NB4 (cell line): ENCODE data around the gene FUOM.

Source experiments
- POLR2A ChIP-seq: IDR thresholded peaks from 2 replicates; pipeline ENCODE4 v1.6.1; 2011; ENCODE audit warnings: mild to moderate bottlenecking; ENCODE audit not compliant: insufficient read length; ENCODE audit errors: extremely low read depth
- TF ChIP-seq, protein P1 (sequence below): IDR thresholded peaks from one replicate; pipeline ENCODE4 v1.5.1; 2012; ENCODE audit warnings: low read depth, low read length

DNA sequence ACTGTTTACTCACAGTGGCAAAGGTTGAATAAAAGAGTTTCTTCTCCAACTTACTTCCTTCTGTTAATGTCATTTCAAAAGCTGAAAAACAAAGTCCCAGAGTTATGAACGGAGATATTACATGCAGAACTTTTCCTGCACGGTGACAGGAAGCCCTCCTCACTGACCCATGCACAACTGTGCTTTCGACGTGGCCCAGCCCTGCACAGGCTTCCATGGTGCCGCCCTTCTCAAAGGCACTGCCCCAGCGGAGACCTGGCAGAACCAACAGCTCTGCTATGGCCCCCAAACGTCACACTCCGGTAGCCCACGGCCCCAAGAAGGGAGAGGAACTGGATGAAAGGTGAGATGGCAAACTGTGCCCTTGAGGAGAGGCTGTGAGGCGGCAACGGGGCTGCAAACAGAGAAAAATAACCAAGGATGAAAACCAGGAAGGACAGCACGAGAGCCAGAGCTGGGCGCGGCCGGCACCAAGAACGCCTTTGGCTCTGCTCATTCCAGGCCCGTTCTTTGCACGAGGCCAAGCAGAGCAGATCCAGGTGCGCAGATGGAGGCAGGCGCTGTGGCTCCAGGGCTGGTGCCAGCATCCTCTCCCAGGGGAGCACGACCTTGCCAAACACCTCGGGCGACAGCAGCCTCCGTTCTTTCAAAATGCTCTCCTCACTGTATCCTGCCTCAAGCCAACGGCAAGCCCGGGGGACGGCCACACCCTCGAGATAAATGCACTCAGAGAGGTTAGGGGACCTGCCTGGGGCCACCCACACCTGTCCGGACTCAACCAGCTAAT is 7.0 kb upstream of the FUOM start:
- TF ChIP-seq, protein P1, sequence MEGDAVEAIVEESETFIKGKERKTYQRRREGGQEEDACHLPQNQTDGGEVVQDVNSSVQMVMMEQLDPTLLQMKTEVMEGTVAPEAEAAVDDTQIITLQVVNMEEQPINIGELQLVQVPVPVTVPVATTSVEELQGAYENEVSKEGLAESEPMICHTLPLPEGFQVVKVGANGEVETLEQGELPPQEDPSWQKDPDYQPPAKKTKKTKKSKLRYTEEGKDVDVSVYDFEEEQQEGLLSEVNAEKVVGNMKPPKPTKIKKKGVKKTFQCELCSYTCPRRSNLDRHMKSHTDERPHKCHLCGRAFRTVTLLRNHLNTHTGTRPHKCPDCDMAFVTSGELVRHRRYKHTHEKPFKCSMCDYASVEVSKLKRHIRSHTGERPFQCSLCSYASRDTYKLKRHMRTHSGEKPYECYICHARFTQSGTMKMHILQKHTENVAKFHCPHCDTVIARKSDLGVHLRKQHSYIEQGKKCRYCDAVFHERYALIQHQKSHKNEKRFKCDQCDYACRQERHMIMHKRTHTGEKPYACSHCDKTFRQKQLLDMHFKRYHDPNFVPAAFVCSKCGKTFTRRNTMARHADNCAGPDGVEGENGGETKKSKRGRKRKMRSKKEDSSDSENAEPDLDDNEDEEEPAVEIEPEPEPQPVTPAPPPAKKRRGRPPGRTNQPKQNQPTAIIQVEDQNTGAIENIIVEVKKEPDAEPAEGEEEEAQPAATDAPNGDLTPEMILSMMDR, result no peak
- no peak for TF ChIP-seq POLR2A
